Upper lobe of left lung (tissue), 4 donors: ENCODE results near the gene OVAAL.

Source experiments
- POLR2A ChIP-seq, 4 donors: fragments of 450-650 bp; IDR thresholded peaks; one replicate each; pipeline ENCODE4 v1.5.1; 2016 to 2017; ENCODE audit warnings: antibody characterized with exemption in 4 of 4, mild to moderate bottlenecking in 2 of 4
- POLR2AphosphoS5 ChIP-seq, 2 donors: sonication (generic); formaldehyde crosslinking; IDR thresholded peaks; one replicate each; pipeline ENCODE4 v1.5.1; 2017; ENCODE audit warnings: antibody characterized with exemption in 2 of 2
- TF ChIP-seq, protein P1 (sequence below), 6 experiments: fragments of 450-650 bp in 4 of 6; fragments of 200-600 bp in 2 of 6; sonication (generic) in 2 of 6; IDR thresholded peaks; one replicate each; pipeline ENCODE4 v1.5.1; 2016 to 2019; ENCODE audit warnings: antibody characterized with exemption in 6 of 6

DNA sequence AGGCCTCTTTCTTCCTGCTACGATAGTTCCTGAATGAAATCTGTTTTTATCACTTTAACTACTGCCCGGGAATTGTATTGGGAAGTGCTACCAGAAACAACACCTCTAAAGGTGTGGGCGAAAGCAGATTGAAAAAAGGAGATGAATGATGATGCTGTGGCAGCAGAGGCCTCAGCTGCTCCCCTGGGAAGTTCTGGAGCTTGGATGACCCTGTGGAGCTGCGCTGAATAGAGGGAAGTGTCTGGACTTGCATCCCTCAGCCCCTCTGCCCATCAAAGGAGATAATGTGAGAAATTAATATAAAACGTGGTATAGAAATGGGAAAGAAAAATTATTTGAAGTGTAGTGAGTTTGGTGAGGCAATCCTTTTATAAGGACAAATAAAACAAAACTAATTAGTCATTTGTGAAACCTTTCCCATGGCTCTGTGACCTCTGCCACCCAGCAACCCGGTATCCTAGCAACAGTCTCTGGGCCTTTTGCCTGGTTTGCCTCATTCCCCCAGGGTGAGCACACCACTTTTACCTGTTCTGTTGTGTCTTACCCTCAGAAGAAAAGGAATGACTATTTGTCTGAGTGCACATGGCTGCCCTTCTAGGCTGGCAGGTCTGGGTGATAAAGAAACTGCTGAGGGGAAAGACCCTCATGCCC, 21.3 kb downstream of the OVAAL start:
- no peak for TF ChIP-seq POLR2A (IDR thresholded peaks at IDR 0.05)
- TF ChIP-seq, protein P1, sequence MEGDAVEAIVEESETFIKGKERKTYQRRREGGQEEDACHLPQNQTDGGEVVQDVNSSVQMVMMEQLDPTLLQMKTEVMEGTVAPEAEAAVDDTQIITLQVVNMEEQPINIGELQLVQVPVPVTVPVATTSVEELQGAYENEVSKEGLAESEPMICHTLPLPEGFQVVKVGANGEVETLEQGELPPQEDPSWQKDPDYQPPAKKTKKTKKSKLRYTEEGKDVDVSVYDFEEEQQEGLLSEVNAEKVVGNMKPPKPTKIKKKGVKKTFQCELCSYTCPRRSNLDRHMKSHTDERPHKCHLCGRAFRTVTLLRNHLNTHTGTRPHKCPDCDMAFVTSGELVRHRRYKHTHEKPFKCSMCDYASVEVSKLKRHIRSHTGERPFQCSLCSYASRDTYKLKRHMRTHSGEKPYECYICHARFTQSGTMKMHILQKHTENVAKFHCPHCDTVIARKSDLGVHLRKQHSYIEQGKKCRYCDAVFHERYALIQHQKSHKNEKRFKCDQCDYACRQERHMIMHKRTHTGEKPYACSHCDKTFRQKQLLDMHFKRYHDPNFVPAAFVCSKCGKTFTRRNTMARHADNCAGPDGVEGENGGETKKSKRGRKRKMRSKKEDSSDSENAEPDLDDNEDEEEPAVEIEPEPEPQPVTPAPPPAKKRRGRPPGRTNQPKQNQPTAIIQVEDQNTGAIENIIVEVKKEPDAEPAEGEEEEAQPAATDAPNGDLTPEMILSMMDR (IDR thresholded peaks at IDR 0.05) = no peak
- TF ChIP-seq POLR2AphosphoS5 (IDR thresholded peaks at IDR 0.05) = no peak
